ENCODE data around the gene ASCC1. TPM values are rescaled to one million over a fixed set of nuclear protein-coding genes. Genes with fewer than 3 reads are reported as not detected.

Gene ASCC1
- total RNA-seq, 2 experiments from 2014 or later = 16.5 to 19.0 TPM

- no peak for TF ChIP-seq CTCF (IDR thresholded peaks at IDR 0.05)
- intact Hi-C loops (cut with DNase I, micrococcal nuclease) = loop anchor here in 1 of 2 experiments (2.0 kb wide), 1 partner anchor 14 kb away; no protein-coding TSS in a partner anchor
- Mint-ChIP-seq H3K9me3 (no peaks in the 10 kb centered on the region), H3K27ac (peak overlapping the region; percentile 98), H3K4me1 (ENCODE audit: low read depth) (peaks cover 52% of the 10 kb centered on the region), H3K27me3 (peaks cover 4% of the 10 kb centered on the region), H3K36me3 (ENCODE audit: low read depth) (peaks cover 34% of the 10 kb centered on the region), H3K4me3 (peak overlapping the region; percentile 87)
- H3K4me1 ChIP-seq (ENCODE audit: insufficient read depth, low read length) = peaks cover 42% of the 10 kb centered on the region
- DNase-seq (no peak), ATAC-seq (ENCODE audit: poor library complexity) (no peak)
- POLR2A ChIA-PET = interaction anchor here (2.0 to 8.0 kb wide), 9 partner anchors 10 to 37 kb away, joined by 6 to 117 read pairs (median 42); no protein-coding TSS in a partner anchor
- CTCF ChIA-PET = interaction anchor here (1.1 to 1.8 kb wide), 4 partner anchors 11 to 247 kb away, joined by 3 to 4 read pairs (median 4); no protein-coding TSS in a partner anchor
- no peaks in the 10 kb centered on the region for H3K27me3 ChIP-seq (ENCODE audit: control insufficient read depth in 1 of 2, insufficient read depth in 2 of 2, low read length in 2 of 2)
- no peak overlapping the region for H3K4me3 ChIP-seq (ENCODE audit: low read length)
- peak overlapping the region; percentile 96 for H3K27ac ChIP-seq (ENCODE audit: low read depth in 1 of 2, low read length in 2 of 2)
- peaks cover 14% of the 10 kb centered on the region for H3K36me3 ChIP-seq (ENCODE audit: insufficient read depth, low read length)
- H3K9me3 ChIP-seq (ENCODE audit: control insufficient read depth in 1 of 2, insufficient read depth in 1 of 2, low read length in 2 of 2) = no peaks in the 10 kb centered on the region
Observed at GRCh38 chr10:72090326-72090725, 125.8 kb downstream of the ASCC1 start.

GRCh38 chr10:72089618-72090017 is 126.5 kb downstream of the ASCC1 start:
- peak in 5 of 14 experiments; percentile 33 to 71 (median 60) for DNase-seq
- Histone ChIP-seq H3K36me3 (ENCODE audit: insufficient read depth, low read length) (peaks cover 21% of the 10 kb centered on the region), H3K27ac (ENCODE audit: low read depth in 1 of 2, low read length in 2 of 2) (peak overlapping the region; percentile 96), H3K4me1 (ENCODE audit: insufficient read depth, low read length) (peaks cover 49% of the 10 kb centered on the region), H3K9me3 (ENCODE audit: control insufficient read depth in 1 of 2, insufficient read depth in 1 of 2, low read length in 2 of 2) (no peaks in the 10 kb centered on the region), H3K27me3 (ENCODE audit: control insufficient read depth in 1 of 2, insufficient read depth in 2 of 2, low read length in 2 of 2) (no peaks in the 10 kb centered on the region), H3K4me3 (ENCODE audit: low read length) (peak overlapping the region; percentile 98)
- ChIA-PET CTCF (interaction anchor here (0.9 to 1.8 kb wide), 5 partner anchors 12 to 185 kb away, joined by 3 to 7 read pairs (median 4); no protein-coding TSS in a partner anchor), POLR2A (interaction anchor here (2.0 to 8.0 kb wide), 15 partner anchors 11 to 242 kb away, joined by 6 to 117 read pairs (median 14); partner anchors contain the start of genes ANAPC16 and ASCC1)
- Mint-ChIP-seq H3K27me3 (peaks cover 4% of the 10 kb centered on the region), H3K4me3 (peak overlapping the region; percentile 87), H3K36me3 (ENCODE audit: low read depth) (peaks cover 41% of the 10 kb centered on the region), H3K4me1 (ENCODE audit: low read depth) (peaks cover 58% of the 10 kb centered on the region), H3K9me3 (no peaks in the 10 kb centered on the region), H3K27ac (peak overlapping the region; percentile 98)
- ATAC-seq (ENCODE audit: poor library complexity) = no peak
- intact Hi-C loops (cut with DNase I, micrococcal nuclease) = loop anchor here (2.0 to 10.0 kb wide), 6 partner anchors 15 to 605 kb away; partner anchors contain the start of genes ANAPC16 (in 2 of the 2), ASCC1 (in 2 of the 2) and MCU (in 1 of the 2)
- TF ChIP-seq CTCF (IDR thresholded peaks at IDR 0.05) = no peak

GRCh38 chr10:72088889-72089575 is 127.0 kb downstream of the ASCC1 start:
- ChIA-PET CTCF (interaction anchor here (0.9 to 1.6 kb wide), 7 partner anchors 17 to 248 kb away, joined by 3 to 7 read pairs (median 3); no protein-coding TSS in a partner anchor), POLR2A (interaction anchor here (0.6 to 8.0 kb wide), 22 partner anchors 10 to 364 kb away, joined by 3 to 117 read pairs (median 13); partner anchors contain the start of genes ANAPC16 and ASCC1)
- peak overlapping the region; percentile 100 for H3K4me3 Mint-ChIP-seq
- H3K27ac Mint-ChIP-seq = peak overlapping the region; percentile 98
- Histone ChIP-seq H3K9me3 (ENCODE audit: control insufficient read depth in 1 of 2, insufficient read depth in 1 of 2, low read length in 2 of 2) (no peaks in the 10 kb centered on the region), H3K36me3 (ENCODE audit: insufficient read depth, low read length) (peaks cover 27% of the 10 kb centered on the region), H3K4me3 (ENCODE audit: low read length) (peak overlapping the region; percentile 98), H3K4me1 (ENCODE audit: insufficient read depth, low read length) (peaks cover 55% of the 10 kb centered on the region), H3K27me3 (ENCODE audit: control insufficient read depth in 1 of 2, insufficient read depth in 2 of 2, low read length in 2 of 2) (no peaks in the 10 kb centered on the region), H3K27ac (ENCODE audit: low read depth in 1 of 2, low read length in 2 of 2) (peak overlapping the region; percentile 96)
- intact Hi-C loops (cut with DNase I, micrococcal nuclease) = loop anchor here (1.0 to 10.0 kb wide), 7 partner anchors 10 to 606 kb away; partner anchors contain the start of genes ANAPC16 (in 2 of the 2), ASCC1 (in 2 of the 2) and MCU (in 1 of the 2)
- no peaks in the 10 kb centered on the region for H3K9me3 Mint-ChIP-seq
- DNase-seq = peak; percentile 31 to 82 (median 56)
- peaks cover 56% of the 10 kb centered on the region for H3K4me1 Mint-ChIP-seq (ENCODE audit: low read depth)
- peaks cover 47% of the 10 kb centered on the region for H3K36me3 Mint-ChIP-seq (ENCODE audit: low read depth)
- peaks cover 4% of the 10 kb centered on the region for H3K27me3 Mint-ChIP-seq
- no peak for TF ChIP-seq CTCF (IDR thresholded peaks at IDR 0.05)
- ATAC-seq (ENCODE audit: poor library complexity) = peak; percentile 46
